B cell (primary cell): ENCODE data around the gene FAM72A. TPM values are rescaled to one million over a fixed set of nuclear protein-coding genes. Genes with fewer than 3 reads are reported as not detected.
"Not testable (repeated sequence)": the region's sequence is repeated elsewhere in the genome, so short reads cannot be mapped to it uniquely, and the experiment has no call there.

Experiments
- ATAC-seq: fragments of 200-7000 bp; cut with Tn5 transposase; one replicate; pipeline ENCODE4 v1.10.0; 2021; ENCODE audit warnings: low read depth, mild to moderate bottlenecking, moderate number of reproducible peaks, moderate library complexity
- CTCF ChIA-PET: fragments of 350-600 bp; sonication (Branson Sonifier 250); formaldehyde crosslinking; loops from one replicate; lab custom pipeline; 2021; ENCODE audit warnings: antibody characterized with exemption, inconsistent platforms; lab: Charles Lee
- POLR2A ChIA-PET: fragments of 350-600 bp; sonication (Branson Sonifier 250); formaldehyde crosslinking; loops from one replicate; lab custom pipeline; 2021; ENCODE audit warnings: antibody characterized with exemption; lab: Charles Lee
- DNase-seq: peaks from one replicate; pipeline ENCODE4 v3.0.0; 2013
- H2AFZ ChIP-seq: 2 replicates; pipeline ENCODE4 v1.6.1; 2012; ENCODE audit warnings: mild to moderate bottlenecking, low read depth, low read length; ENCODE audit not compliant: insufficient read depth, poor library complexity, severe bottlenecking
- H3K27ac ChIP-seq, 2 donors: 1 replicate in 1 of 2; 2 replicates in 1 of 2; pipeline ENCODE4 v1.5.1; 2012 to 2013; ENCODE audit warnings: low read length in 2 of 2, mild to moderate bottlenecking in 2 of 2, moderate library complexity in 1 of 2
- H3K27me3 ChIP-seq, 4 experiments: fragments of 200-600 bp in 1 of 4; sonication (generic) in 1 of 4; replicated peaks in 1 of 4; 1 replicate in 2 of 4; 2 replicates in 2 of 4; pipeline versions ENCODE4 v1.6.1 to v1.7.0; 2013 to 2016; ENCODE audit warnings: low read length in 3 of 4, mild to moderate bottlenecking in 2 of 4, mixed read lengths in 1 of 4, moderate library complexity in 1 of 4; ENCODE audit not compliant: insufficient read depth in 4 of 4, control insufficient read depth in 3 of 4; ENCODE audit errors: control extremely low read depth in 1 of 4
- H3K36me3 ChIP-seq, 2 experiments: replicated peaks in 1 of 2; 1 replicate in 1 of 2; 2 replicates in 1 of 2; pipeline versions ENCODE4 v1.6.1 to v1.7.1; 2013; ENCODE audit warnings: low read length in 1 of 2; ENCODE audit not compliant: insufficient read depth in 2 of 2, control insufficient read depth in 1 of 2; ENCODE audit errors: control extremely low read depth in 1 of 2, extremely low read depth in 1 of 2
- H3K4me1 ChIP-seq, 2 donors: fragments of 200-600 bp in 1 of 2; sonication (generic) in 1 of 2; 1 replicate in 1 of 2; 2 replicates in 1 of 2; pipeline versions ENCODE4 v1.5.1 to v1.6.1; 2013 to 2017; ENCODE audit warnings: low read length in 2 of 2; ENCODE audit not compliant: control insufficient read depth in 2 of 2, insufficient read depth in 2 of 2
- H3K4me2 ChIP-seq: replicated peaks from 2 replicates; pipeline ENCODE3; 2012; ENCODE audit warnings: mild to moderate bottlenecking, low read depth, low read length; ENCODE audit not compliant: poor library complexity, severe bottlenecking
- H3K4me3 ChIP-seq, 5 experiments: fragments of 200-600 bp in 1 of 5; sonication (generic) in 1 of 5; 1 replicate in 3 of 5; 2 replicates in 2 of 5; pipeline versions ENCODE4 v1.5.1 to v1.7.0; 2011 to 2016; ENCODE audit warnings: low read length in 4 of 5, mild to moderate bottlenecking in 4 of 5, low read depth in 2 of 5, control low read depth in 1 of 5, moderate library complexity in 1 of 5; ENCODE audit not compliant: insufficient read depth in 1 of 5; ENCODE audit errors: control extremely low read depth in 1 of 5, extremely low read depth in 1 of 5
- H3K79me2 ChIP-seq: fragments of 200-600 bp; sonication (generic); one replicate; pipeline ENCODE4 v1.6.0; 2016; ENCODE audit warnings: low read length; ENCODE audit not compliant: control insufficient read depth, insufficient read depth
- H3K9ac ChIP-seq: fragments of 200-600 bp; sonication (generic); 2 replicates; pipeline ENCODE4 v1.6.1; 2017; ENCODE audit warnings: mild to moderate bottlenecking, low read length, moderate library complexity
- H3K9me3 ChIP-seq, 3 donors: one replicate each; pipeline versions ENCODE4 v1.6.1 to v1.7.1; 2013; ENCODE audit warnings: low read length in 2 of 3; ENCODE audit not compliant: control insufficient read depth in 2 of 3, insufficient read depth in 1 of 3; ENCODE audit errors: control extremely low read depth in 1 of 3
- H4K20me1 ChIP-seq: 2 replicates; pipeline ENCODE4 v1.6.0; 2012; ENCODE audit warnings: mild to moderate bottlenecking, low read length; ENCODE audit not compliant: insufficient read depth, control insufficient read depth, poor library complexity, severe bottlenecking
- H3K27ac Mint-ChIP-seq: one replicate; pipeline ENCODE4 v1.8.0; 2021; ENCODE audit warnings: mixed read lengths
- H3K27me3 Mint-ChIP-seq: one replicate; pipeline ENCODE4 v1.8.0; 2021; ENCODE audit warnings: mixed read lengths
- H3K4me1 Mint-ChIP-seq: one replicate; pipeline ENCODE4 v1.8.0; 2021; ENCODE audit warnings: mixed read lengths
- H3K4me3 Mint-ChIP-seq: one replicate; pipeline ENCODE4 v1.8.0; 2021; ENCODE audit warnings: mixed read lengths
- H3K9me3 Mint-ChIP-seq: one replicate; pipeline ENCODE4 v1.8.0; 2022; ENCODE audit warnings: mixed read lengths; ENCODE audit not compliant: insufficient read depth
- WGBS: methylation state at CpG from one replicate; pipeline ENCODE4 v1.1.5; 2013; ENCODE audit warnings: missing lambda C conversion rate; ENCODE audit not compliant: insufficient coverage; 5-methylcytosine and 5-hydroxymethylcytosine counted together
- intact Hi-C: fragments of 100-400 bp; cut with micrococcal nuclease; formaldehyde crosslinking; loops from one replicate; pipeline ENCODE4 v1.10.0; 2022
- polyA minus RNA-seq: library from RNA; depleted of rRNA, polyadenylated mRNA; stranded (reverse); fragments of >200 nt; gene quantifications from 2 replicates; pipeline ENCODE4 v1.2.3, GENCODE V29; 2012
- polyA plus RNA-seq: library from polyadenylated mRNA; depleted of rRNA; stranded (reverse); fragments of >200 nt; gene quantifications from 2 replicates; pipeline ENCODE4 v1.2.3, GENCODE V29; 2012
- total RNA-seq, 2 donors: library from RNA; stranded (reverse); fragments of 120-200 nt in 1 of 2; gene quantifications; 1 replicate in 1 of 2; 2 replicates in 1 of 2; pipeline versions ENCODE4 v1.2.3 to v1.2.4, GENCODE V29; 2013 to 2022

FAM72A gene
- total RNA-seq (1.8 and 2.3 TPM in 2 replicates), polyA plus RNA-seq (1.1 and 1.7 TPM in 2 replicates), polyA minus RNA-seq (2.0 TPM in 2 replicates)
- total RNA-seq (2013) = 2.6 TPM

GRCh38 chr1:206202789-206203363, at the start of gene FAM72A:
TSS of gene FAM72A (minus strand) at chr1:206202839. CDS start at chr1:206202025, 814 bp downstream.
- H3K27me3 Mint-ChIP-seq, H2AFZ ChIP-seq, H4K20me1 ChIP-seq, H3K79me2 ChIP-seq, H3K36me3 ChIP-seq, CTCF ChIA-PET, H3K4me1 ChIP-seq, H3K9me3 ChIP-seq, H3K4me2 ChIP-seq, POLR2A ChIA-PET, H3K27me3 ChIP-seq, H3K9me3 Mint-ChIP-seq, intact Hi-C loops, H3K4me1 Mint-ChIP-seq: not testable (repeated sequence)
- Histone ChIP-seq H3K4me3 (peak within 1 kb of the TSS in 4 of 5 experiments; percentile 48 to 59 (median 52)), H3K9ac (peak within 1 kb of the TSS; percentile 56), H3K27ac (peak within 1 kb of the TSS in 1 of 2 donors; percentile 55)
- peak; percentile 76 for ATAC-seq
- Mint-ChIP-seq H3K4me3 (peak within 1 kb of the TSS; percentile 86), H3K27ac (peak within 1 kb of the TSS; percentile 80)
- WGBS = 0% methylated on average over 9 of the region's 36 CpGs
- DNase-seq = peak; percentile 98

- H3K4me2 ChIP-seq, H4K20me1 ChIP-seq, DNase-seq, H3K27me3 Mint-ChIP-seq, CTCF ChIA-PET, H3K27me3 ChIP-seq, H3K36me3 ChIP-seq, H3K4me3 Mint-ChIP-seq, intact Hi-C loops, POLR2A ChIA-PET, H3K9ac ChIP-seq, H3K79me2 ChIP-seq, H3K9me3 Mint-ChIP-seq, H3K9me3 ChIP-seq, H3K4me3 ChIP-seq, H2AFZ ChIP-seq: not testable (repeated sequence)
- peak overlapping the region; percentile 59 for H3K27ac Mint-ChIP-seq
- H3K4me1 Mint-ChIP-seq = peaks cover 15% of the 10 kb centered on the region
- WGBS = no CpG with 5 or more reads among the region's 3 CpGs
- Histone ChIP-seq H3K4me1 (peaks cover 3 to 23% of the 10 kb centered on the region in 2 donors), H3K27ac (peak overlapping the region; percentile 64 to 69)
- peak; percentile 86 for ATAC-seq
Measured at GRCh38 chr1:206250953-206251681, 48.5 kb upstream of the FAM72A start.

- H3K27me3 ChIP-seq, POLR2A ChIA-PET, H3K79me2 ChIP-seq, H4K20me1 ChIP-seq, H3K9me3 Mint-ChIP-seq, DNase-seq, H3K27ac ChIP-seq, H3K4me3 ChIP-seq, H3K9ac ChIP-seq, H3K9me3 ChIP-seq, H3K27ac Mint-ChIP-seq, H3K4me2 ChIP-seq, H2AFZ ChIP-seq, CTCF ChIA-PET, H3K27me3 Mint-ChIP-seq, H3K4me1 Mint-ChIP-seq, ATAC-seq, H3K4me3 Mint-ChIP-seq, intact Hi-C loops, H3K36me3 ChIP-seq: not testable (repeated sequence)
- WGBS = no CpG with 5 or more reads among the region's 10 CpGs
- peaks cover 0 to 10% of the 10 kb centered on the region in 2 donors for H3K4me1 ChIP-seq
Measured at GRCh38 chr1:206246129-206246886, 43.7 kb upstream of the FAM72A start.
